Pancreas (tissue), 10 donors: ENCODE measurements around the gene CCDC102A. TPM values are rescaled to one million over a fixed set of nuclear protein-coding genes. Genes with fewer than 3 reads are reported as not detected.
A peak's percentile ranks its signal among the peaks of the same experiment; 100 is the strongest.

Experiments used
- ATAC-seq, 4 donors: fragments of 200-7000 bp; cut with Tn5 transposase; one replicate each; pipeline versions ENCODE4 v1.8.0 to v1.9.1; 2020; ENCODE audit warnings: mild to moderate bottlenecking in 4 of 4, moderate library complexity in 4 of 4
- DNase-seq, 6 donors: peaks; one replicate each; pipeline ENCODE4 v3.0.0-alpha.2; 2020
- FAIRE-seq: peaks from 2 replicates; lab custom pipeline; 2012; peaks lifted over from hg19 to GRCh38; lab: Jason Lieb, UNC
- H3K27ac ChIP-seq, 4 donors: fragments of 200-600 bp; sonication (generic); 1 replicate in 3 of 4; 2 replicates in 1 of 4; pipeline versions ENCODE4 v1.5.0 to v1.8.0; 2020
- H3K27me3 ChIP-seq, 4 donors: fragments of 200-600 bp; one replicate each; pipeline ENCODE4 v1.8.0; 2021
- H3K36me3 ChIP-seq, 3 donors: fragments of 200-600 bp; sonication (generic) in 1 of 3; one replicate each; pipeline versions ENCODE4 v1.5.0 to v1.8.0; 2020 to 2021
- H3K4me1 ChIP-seq, 3 donors: fragments of 200-600 bp; one replicate each; pipeline ENCODE4 v1.8.0; 2021
- H3K4me3 ChIP-seq, 4 donors: fragments of 200-600 bp; sonication (generic) in 2 of 4; one replicate each; pipeline versions ENCODE4 v1.5.0 to v1.8.0; 2020 to 2021
- H3K9me3 ChIP-seq, 4 donors: fragments of 200-600 bp; one replicate each; pipeline ENCODE4 v1.8.0; 2021
- WGBS, 2 donors: extraction: QIAGEN DNeasy Blood & Tissue Kit; methylation state at CpG; one replicate each; pipeline ENCODE4 v1.1.7; 2013; 5-methylcytosine and 5-hydroxymethylcytosine counted together
- intact Hi-C, 3 donors: fragments of 100-400 bp; cut with DNase I; formaldehyde crosslinking; loops; one replicate each; pipeline versions ENCODE4 v1.11.1 to v1.14.2; 2022
- polyA plus RNA-seq, 2 donors: library from polyadenylated mRNA; stranded (reverse); fragments of 200-250 nt; gene quantifications; one replicate each; pipeline ENCODE4 v1.2.3, GENCODE V29; 2013
- total RNA-seq, 6 donors: library from RNA; stranded (reverse); fragmentation: NEBNext Ultra II Directional in 4 of 6; extraction: Animal tissue kit (Norgen Biotek cat#: 25700) in 4 of 6; gene quantifications; one replicate each; pipeline versions ENCODE4 v1.2.1 to v1.2.4, GENCODE V29; 2021 to 2023
- TF ChIP-seq, protein P1 (sequence below), 4 donors: fragments of 200-600 bp; sonication (generic) in 3 of 4; IDR thresholded peaks; one replicate each; pipeline versions ENCODE4 v1.5.0 to v1.8.0; 2021; ENCODE audit warnings: antibody characterized with exemption in 4 of 4
- donor health status: healthy with polysubstance abuse.
- donor health status: DM: no; HTN: no; CAD: no; lungs with moderate emphysema.
- donor health status: DM: no; HTN: no; CAD: no.
- donor health status: control.
- donor health status: control.
- donor health status: Bipolar disorder and iron deficiency.
- donor health status: DM: yes; HTN: yes; CAD: no.
- donor health status: DM: no; HTN: no; CAD: no.
- donor health status: DM: no; HTN: no; CAD: no.
- donor health status: DM: yes; HTN: yes; CAD: no.

Gene CCDC102A
- total and polyA plus RNA-seq, 8 donors = 2.2 to 5.8 (median 2.9) TPM

- Histone ChIP-seq H3K4me3 (no peak overlapping the region), H3K36me3 (no peaks in the 10 kb centered on the region), H3K27me3 (no peaks in the 10 kb centered on the region), H3K27ac (no peak overlapping the region), H3K4me1 (peaks cover 0 to 5% (median 0%) of the 10 kb centered on the region in 3 donors), H3K9me3 (no peaks in the 10 kb centered on the region)
- DNase-seq = no peak
- no peak for FAIRE-seq
- no peak for ATAC-seq
- TF ChIP-seq, protein P1, sequence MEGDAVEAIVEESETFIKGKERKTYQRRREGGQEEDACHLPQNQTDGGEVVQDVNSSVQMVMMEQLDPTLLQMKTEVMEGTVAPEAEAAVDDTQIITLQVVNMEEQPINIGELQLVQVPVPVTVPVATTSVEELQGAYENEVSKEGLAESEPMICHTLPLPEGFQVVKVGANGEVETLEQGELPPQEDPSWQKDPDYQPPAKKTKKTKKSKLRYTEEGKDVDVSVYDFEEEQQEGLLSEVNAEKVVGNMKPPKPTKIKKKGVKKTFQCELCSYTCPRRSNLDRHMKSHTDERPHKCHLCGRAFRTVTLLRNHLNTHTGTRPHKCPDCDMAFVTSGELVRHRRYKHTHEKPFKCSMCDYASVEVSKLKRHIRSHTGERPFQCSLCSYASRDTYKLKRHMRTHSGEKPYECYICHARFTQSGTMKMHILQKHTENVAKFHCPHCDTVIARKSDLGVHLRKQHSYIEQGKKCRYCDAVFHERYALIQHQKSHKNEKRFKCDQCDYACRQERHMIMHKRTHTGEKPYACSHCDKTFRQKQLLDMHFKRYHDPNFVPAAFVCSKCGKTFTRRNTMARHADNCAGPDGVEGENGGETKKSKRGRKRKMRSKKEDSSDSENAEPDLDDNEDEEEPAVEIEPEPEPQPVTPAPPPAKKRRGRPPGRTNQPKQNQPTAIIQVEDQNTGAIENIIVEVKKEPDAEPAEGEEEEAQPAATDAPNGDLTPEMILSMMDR (IDR thresholded peaks at IDR 0.05) = no peak
- WGBS, 2 donors = 72 to 83% methylated on average over 10 of the region's 10 CpGs
- intact Hi-C loops = no loop called here
Measured at GRCh38 chr16:57539072-57539796, 2.9 kb upstream of the CCDC102A start.

GRCh38 chr16:57538235-57538721 lies 1.9 kb upstream of the CCDC102A start:
- H3K27me3 ChIP-seq = no peaks in the 10 kb centered on the region
- TF ChIP-seq, protein P1 (IDR thresholded peaks at IDR 0.05) = no peak
- no peaks in the 10 kb centered on the region for H3K36me3 ChIP-seq
- DNase-seq (no peak), ATAC-seq (no peak), FAIRE-seq (no peak)
- WGBS, 2 donors = 83 to 86% methylated on average over 14 of the region's 14 CpGs
- H3K4me1 ChIP-seq = peaks cover 0 to 5% (median 0%) of the 10 kb centered on the region in 3 donors
- no peak overlapping the region for H3K4me3 ChIP-seq
- H3K9me3 ChIP-seq = no peaks in the 10 kb centered on the region
- intact Hi-C loops = no loop called here
- H3K27ac ChIP-seq = no peak overlapping the region

DNA sequence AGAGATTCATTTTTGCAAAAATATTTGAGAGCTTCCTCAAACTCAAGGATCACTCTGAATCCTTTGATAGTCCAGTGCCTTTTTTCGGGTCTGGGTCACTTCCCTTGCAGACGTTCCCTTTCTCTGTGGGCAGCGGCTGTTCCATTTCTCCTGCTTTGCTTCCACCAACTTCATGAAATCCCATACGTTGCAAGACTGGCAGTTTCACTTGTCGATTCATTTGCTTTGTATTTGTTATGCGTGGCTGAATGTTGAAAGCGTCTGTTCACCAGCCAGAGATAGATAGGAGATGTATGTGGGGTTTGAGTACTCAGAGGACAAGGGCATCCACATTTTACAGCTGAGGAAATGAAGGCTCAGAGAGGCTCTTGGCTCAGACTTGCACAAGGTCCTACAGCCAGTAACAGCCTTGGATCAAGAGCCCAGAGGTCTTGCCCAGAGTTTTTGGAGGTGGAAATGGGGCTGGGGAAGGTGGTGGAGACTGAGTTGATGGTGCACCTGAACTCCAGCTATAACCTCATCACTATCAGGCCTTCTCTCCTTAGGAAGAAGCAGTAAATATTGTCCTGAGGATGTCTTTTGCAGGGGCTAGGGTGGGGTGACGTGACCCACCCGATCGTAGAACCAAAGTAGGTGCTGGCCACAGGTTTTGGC lies 1.3 kb upstream of the CCDC102A start:
- FAIRE-seq = no peak
- intact Hi-C loops = no loop called here
- peak in 1 of 6 donors; percentile 8 for DNase-seq
- H3K4me3 ChIP-seq = no peak overlapping the region
- 69 to 77% methylated on average over 10 of the region's 10 CpGs for WGBS, 2 donors
- TF ChIP-seq, protein P1 (IDR thresholded peaks at IDR 0.05) = no peak
- ATAC-seq = no peak
- no peaks in the 10 kb centered on the region for H3K9me3 ChIP-seq
- H3K27me3 ChIP-seq = no peaks in the 10 kb centered on the region
- H3K27ac ChIP-seq = no peak overlapping the region
- no peaks in the 10 kb centered on the region for H3K36me3 ChIP-seq
- peaks cover 0 to 5% (median 0%) of the 10 kb centered on the region in 3 donors for H3K4me1 ChIP-seq

- FAIRE-seq = no peak
- H3K4me1 ChIP-seq = peaks cover 0 to 5% (median 0%) of the 10 kb centered on the region in 3 donors
- intact Hi-C loops = no loop called here
Measured at GRCh38 chr16:57537194-57537505, 779 bp upstream of the CCDC102A start.

More at GRCh38 chr16:57537194-57537505, 779 bp upstream of the CCDC102A start:
- DNase-seq (no peak), ATAC-seq (no peak)
- TF ChIP-seq, protein P1 (IDR thresholded peaks at IDR 0.05) = no peak
- Histone ChIP-seq H3K4me3 (peak overlapping the region in 3 of 4 donors; percentile 89 to 99 (median 96)), H3K27me3 (no peaks in the 10 kb centered on the region), H3K27ac (no peak overlapping the region), H3K9me3 (no peaks in the 10 kb centered on the region), H3K36me3 (no peaks in the 10 kb centered on the region)
- 40 to 44% methylated on average over 8 of the region's 8 CpGs for WGBS, 2 donors
